Measurements from ENCODE around the gene INSM1.

INSM1 gene

DNA sequence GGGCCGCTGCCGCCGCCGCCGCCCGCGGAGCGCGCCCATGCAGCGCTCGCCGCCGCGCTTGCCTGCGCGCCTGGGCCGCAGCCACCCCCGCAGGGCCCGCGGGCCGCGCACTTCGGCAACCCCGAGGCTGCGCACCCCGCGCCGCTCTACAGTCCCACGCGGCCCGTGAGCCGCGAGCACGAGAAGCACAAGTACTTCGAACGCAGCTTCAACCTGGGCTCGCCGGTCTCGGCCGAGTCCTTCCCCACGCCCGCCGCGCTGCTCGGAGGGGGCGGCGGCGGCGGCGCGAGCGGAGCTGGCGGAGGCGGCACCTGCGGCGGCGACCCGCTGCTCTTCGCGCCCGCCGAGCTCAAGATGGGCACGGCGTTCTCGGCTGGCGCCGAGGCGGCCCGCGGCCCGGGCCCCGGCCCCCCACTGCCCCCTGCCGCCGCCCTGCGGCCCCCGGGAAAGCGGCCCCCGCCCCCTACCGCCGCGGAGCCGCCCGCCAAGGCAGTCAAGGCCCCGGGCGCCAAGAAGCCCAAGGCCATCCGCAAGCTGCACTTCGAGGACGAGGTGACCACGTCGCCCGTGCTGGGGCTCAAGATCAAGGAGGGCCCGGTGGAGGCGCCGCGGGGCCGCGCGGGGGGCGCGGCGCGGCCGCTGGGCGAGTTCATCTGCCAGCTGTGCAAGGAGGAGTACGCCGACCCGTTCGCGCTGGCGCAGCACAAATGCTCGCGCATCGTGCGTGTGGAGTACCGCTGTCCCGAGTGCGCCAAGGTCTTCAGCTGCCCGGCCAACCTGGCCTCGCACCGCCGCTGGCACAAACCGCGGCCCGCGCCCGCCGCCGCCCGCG is 730 bp downstream of the INSM1 start:
- ChIA-PET CTCF (interaction anchor here (1.2 kb wide), 2 partner anchors 10 to 83 kb away, joined by 4 read pairs; no protein-coding TSS in a partner anchor), POLR2A (no interaction called here)
- TF ChIP-seq, protein P1, sequence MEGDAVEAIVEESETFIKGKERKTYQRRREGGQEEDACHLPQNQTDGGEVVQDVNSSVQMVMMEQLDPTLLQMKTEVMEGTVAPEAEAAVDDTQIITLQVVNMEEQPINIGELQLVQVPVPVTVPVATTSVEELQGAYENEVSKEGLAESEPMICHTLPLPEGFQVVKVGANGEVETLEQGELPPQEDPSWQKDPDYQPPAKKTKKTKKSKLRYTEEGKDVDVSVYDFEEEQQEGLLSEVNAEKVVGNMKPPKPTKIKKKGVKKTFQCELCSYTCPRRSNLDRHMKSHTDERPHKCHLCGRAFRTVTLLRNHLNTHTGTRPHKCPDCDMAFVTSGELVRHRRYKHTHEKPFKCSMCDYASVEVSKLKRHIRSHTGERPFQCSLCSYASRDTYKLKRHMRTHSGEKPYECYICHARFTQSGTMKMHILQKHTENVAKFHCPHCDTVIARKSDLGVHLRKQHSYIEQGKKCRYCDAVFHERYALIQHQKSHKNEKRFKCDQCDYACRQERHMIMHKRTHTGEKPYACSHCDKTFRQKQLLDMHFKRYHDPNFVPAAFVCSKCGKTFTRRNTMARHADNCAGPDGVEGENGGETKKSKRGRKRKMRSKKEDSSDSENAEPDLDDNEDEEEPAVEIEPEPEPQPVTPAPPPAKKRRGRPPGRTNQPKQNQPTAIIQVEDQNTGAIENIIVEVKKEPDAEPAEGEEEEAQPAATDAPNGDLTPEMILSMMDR (IDR thresholded peaks at IDR 0.05; ENCODE audit: control extremely low read depth, extremely low read depth, low read depth, missing control alignments) = no peak
- peak; percentile 34 for DNase-seq (ENCODE audit: extremely low spot score)

DNA sequence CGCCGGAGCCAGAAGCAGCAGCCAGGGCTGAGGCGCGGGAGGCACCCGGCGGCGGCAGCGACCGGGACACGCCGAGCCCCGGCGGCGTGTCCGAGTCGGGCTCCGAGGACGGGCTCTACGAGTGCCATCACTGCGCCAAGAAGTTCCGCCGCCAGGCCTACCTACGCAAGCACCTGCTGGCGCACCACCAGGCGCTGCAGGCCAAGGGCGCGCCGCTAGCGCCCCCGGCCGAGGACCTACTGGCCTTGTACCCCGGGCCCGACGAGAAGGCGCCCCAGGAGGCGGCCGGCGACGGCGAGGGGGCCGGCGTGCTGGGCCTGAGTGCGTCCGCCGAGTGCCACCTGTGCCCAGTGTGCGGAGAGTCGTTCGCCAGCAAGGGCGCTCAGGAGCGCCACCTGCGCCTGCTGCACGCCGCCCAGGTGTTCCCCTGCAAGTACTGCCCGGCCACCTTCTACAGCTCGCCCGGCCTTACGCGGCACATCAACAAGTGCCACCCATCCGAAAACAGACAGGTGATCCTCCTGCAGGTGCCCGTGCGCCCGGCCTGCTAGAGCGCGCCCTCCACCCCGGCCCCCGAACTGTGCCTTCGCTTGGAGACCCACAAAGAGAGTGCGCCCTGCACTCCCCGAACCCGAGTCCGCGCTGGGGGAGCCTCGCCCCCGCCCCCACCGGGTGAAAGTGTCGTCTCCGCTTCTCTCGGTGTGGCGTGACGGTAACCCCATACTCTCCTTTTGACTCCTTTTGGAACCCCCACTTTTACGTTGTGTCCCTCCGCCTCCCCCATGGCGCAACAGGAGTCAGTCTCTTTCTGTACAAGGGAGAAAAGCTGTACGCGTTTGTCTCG is 1.6 kb downstream of the INSM1 start:
- TF ChIP-seq, protein P1 (IDR thresholded peaks at IDR 0.05; ENCODE audit: control extremely low read depth, extremely low read depth, low read depth, missing control alignments) = no peak
- ChIA-PET POLR2A (no interaction called here), CTCF (interaction anchor here (1.2 to 2.4 kb wide), 4 partner anchors 8 to 82 kb away, joined by 4 to 6 read pairs (median 4); no protein-coding TSS in a partner anchor)
- no peak for DNase-seq (ENCODE audit: extremely low spot score)

DNA sequence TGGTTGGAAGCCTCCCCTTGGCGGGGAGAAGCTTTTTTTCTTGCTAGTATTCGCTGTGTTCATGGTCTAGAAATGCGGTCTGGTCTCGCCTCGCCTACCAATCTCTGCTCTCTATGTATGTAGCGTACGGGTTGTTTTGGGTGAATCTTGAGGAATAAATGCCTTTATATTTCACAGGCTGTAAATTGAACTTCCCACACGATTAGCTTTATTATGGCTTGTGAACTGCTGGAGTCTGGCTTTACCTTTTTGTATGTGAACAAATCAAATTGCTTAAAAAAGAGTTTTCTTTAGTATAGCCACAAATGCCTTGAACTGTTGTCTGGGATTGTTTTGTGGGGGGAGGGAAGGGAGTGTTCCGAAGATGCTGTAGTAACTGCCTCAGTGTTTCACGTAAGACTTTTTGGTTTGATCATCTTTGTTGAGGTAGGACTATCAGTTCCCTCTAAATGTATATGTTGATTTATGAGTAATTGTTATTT is 2.2 kb downstream of the INSM1 start:
- CTCF ChIA-PET = interaction anchor here (1.0 to 2.4 kb wide), 3 partner anchors 9 to 17 kb away, joined by 5 to 6 read pairs (median 5); no protein-coding TSS in a partner anchor
- TF ChIP-seq, protein P1 (IDR thresholded peaks at IDR 0.05; ENCODE audit: control extremely low read depth, extremely low read depth, low read depth, missing control alignments) = no peak
- no peak for DNase-seq (ENCODE audit: extremely low spot score)
- POLR2A ChIA-PET = no interaction called here

DNA sequence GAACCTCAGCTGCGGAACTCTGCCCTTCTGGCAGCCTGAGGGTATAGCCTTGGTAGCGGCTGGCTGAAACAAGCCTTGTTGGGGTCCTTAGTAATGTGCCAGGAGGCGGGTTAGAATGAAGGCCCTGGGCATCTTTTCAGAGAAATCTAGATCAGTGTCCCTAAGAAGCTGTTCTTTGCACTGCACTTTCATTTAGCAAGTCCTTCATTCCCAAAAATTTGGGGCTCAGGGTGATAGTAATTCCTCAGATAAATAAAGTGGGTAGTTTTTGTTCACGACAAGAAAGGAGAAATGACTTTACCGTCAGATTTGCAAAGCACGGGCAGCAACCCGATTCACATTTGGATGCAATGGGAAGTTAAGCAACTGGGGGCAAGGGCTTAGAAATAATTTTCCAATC is 3.2 kb downstream of the INSM1 start:
- no peak for DNase-seq (ENCODE audit: extremely low spot score)
- TF ChIP-seq, protein P1 (IDR thresholded peaks at IDR 0.05; ENCODE audit: control extremely low read depth, extremely low read depth, low read depth, missing control alignments) = no peak
- ChIA-PET POLR2A (no interaction called here), CTCF (interaction anchor here (1.0 to 2.4 kb wide), 4 partner anchors 10 to 20 kb away, joined by 3 to 6 read pairs (median 5); no protein-coding TSS in a partner anchor)

DNA sequence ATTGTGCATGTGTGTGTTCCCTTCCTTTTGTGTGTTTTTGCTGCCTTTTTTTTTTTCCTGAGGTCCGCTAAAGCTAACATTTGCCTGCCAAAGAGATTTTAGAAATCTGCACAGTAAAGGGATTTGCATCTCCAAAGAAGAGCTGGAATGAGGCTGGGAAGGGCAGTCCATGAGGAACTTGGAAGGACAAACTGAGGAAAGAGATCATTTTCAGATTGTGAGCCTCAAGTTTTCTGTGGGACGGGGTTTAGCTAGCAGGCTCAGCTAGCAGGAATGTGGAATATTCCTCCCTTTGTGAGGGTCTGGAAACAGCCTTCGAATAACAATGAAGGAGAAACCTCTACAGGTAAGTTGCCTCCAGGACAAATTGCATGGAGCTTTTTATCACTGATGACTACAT is 3.8 kb downstream of the INSM1 start:
- TF ChIP-seq, protein P1 (IDR thresholded peaks at IDR 0.05; ENCODE audit: control extremely low read depth, extremely low read depth, low read depth, missing control alignments) = no peak
- POLR2A ChIA-PET = interaction anchor here (0.7 kb wide), 1 partner anchor 232 kb away, joined by 3 read pairs; no protein-coding TSS in a partner anchor
- CTCF ChIA-PET = interaction anchor here (1.0 to 2.4 kb wide), 3 partner anchors 10 to 85 kb away, joined by 3 to 6 read pairs (median 3); no protein-coding TSS in a partner anchor
- DNase-seq (ENCODE audit: extremely low spot score) = no peak

DNA sequence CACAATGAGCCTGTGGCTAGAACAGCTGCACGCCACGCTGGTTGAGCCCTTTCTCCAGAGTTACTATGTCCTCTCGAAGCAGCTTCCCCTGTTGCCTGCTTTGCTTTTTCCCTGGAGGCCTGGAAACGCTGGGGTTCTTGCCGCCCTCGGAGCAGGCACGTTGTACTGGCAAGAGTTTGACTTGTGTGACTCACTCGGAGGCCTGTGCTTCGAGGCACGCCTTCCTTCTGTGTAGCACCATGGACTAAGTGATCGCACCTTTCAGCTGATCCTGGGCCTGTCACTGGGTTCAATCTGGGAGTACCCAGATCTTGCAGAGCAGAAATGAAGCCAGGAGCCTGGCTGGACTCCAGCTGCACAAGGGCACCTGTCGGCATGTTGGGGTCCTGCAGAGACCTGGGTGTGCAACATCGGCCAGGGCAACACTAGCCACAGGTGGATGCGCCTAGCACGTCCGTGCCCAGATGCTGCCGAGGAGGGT is 5.2 kb downstream of the INSM1 start:
- CTCF ChIA-PET = no interaction called here
- TF ChIP-seq, protein P1 (IDR thresholded peaks at IDR 0.05; ENCODE audit: control extremely low read depth, extremely low read depth, low read depth, missing control alignments) = no peak
- POLR2A ChIA-PET = no interaction called here
- DNase-seq (ENCODE audit: extremely low spot score) = no peak
